Caco-2 (cell line): ENCODE results near the gene GALNT18. TPM values are rescaled to one million over a fixed set of nuclear protein-coding genes. Genes with fewer than 3 reads are reported as not detected.

Experiments
- BruUV-seq: library from RNA; stranded (reverse); fragments of 400-500 nt; replicated peaks from 2 replicates; lab custom pipeline; 2021; lab: Mats Ljungman, UMichigan
- CTCF ChIA-PET: fragments of 300-600 bp; sonication (Branson Sonifier 250); formaldehyde crosslinking; loops from one replicate; lab custom pipeline; 2022; ENCODE audit warnings: antibody characterized with exemption; lab: Charles Lee
- POLR2A ChIA-PET: fragments of 300-600 bp; sonication (Branson Sonifier 250); formaldehyde crosslinking; loops from one replicate; lab custom pipeline; 2022; ENCODE audit warnings: antibody characterized with exemption; lab: Charles Lee
- DNase-seq, 2 experiments: peaks; one replicate each; pipeline versions ENCODE4 v3.0.0 to v3.0.0-alpha.2; 2020 to 2022
- H3K27me3 ChIP-seq: replicated peaks from 2 replicates; pipeline ENCODE4 v1.6.0; 2011; ENCODE audit warnings: low read length; ENCODE audit not compliant: control insufficient read depth, insufficient read depth
- H3K36me3 ChIP-seq: 2 replicates; pipeline ENCODE4 v1.5.1; 2011; ENCODE audit warnings: low read length; ENCODE audit not compliant: control insufficient read depth, insufficient read depth
- H3K4me1 ChIP-seq: fragments of 250-450 bp; sonication (Bioruptor Pico); 2 replicates; pipeline ENCODE4 v1.5.1; 2020; ENCODE audit warnings: mild to moderate bottlenecking
- H3K4me3 ChIP-seq: 2 replicates; pipeline ENCODE4 v1.5.1; 2011; ENCODE audit warnings: low read depth, mild to moderate bottlenecking, control low read depth, low read length
- H3K9me3 ChIP-seq: fragments of 250-450 bp; sonication (Bioruptor Pico); 2 replicates; pipeline ENCODE4 v1.5.1; 2020; ENCODE audit warnings: mild to moderate bottlenecking, moderate library complexity
- H3K27ac Mint-ChIP-seq: one replicate; pipeline ENCODE4 v1.8.0; 2022; ENCODE audit warnings: mixed read lengths; ENCODE audit not compliant: unreplicated experiment
- H3K27me3 Mint-ChIP-seq: one replicate; pipeline ENCODE4 v1.8.0; 2022; ENCODE audit warnings: mixed read lengths; ENCODE audit not compliant: insufficient read depth, unreplicated experiment
- H3K36me3 Mint-ChIP-seq: one replicate; pipeline ENCODE4 v1.8.0; 2022; ENCODE audit warnings: mild to moderate bottlenecking, mixed read lengths; ENCODE audit not compliant: insufficient read depth, unreplicated experiment
- H3K4me1 Mint-ChIP-seq: one replicate; pipeline ENCODE4 v1.8.0; 2022; ENCODE audit warnings: low read depth, mixed read lengths; ENCODE audit not compliant: unreplicated experiment
- H3K4me3 Mint-ChIP-seq: one replicate; pipeline ENCODE4 v1.8.0; 2022; ENCODE audit warnings: mild to moderate bottlenecking, moderate library complexity, mixed read lengths; ENCODE audit not compliant: unreplicated experiment
- H3K9me3 Mint-ChIP-seq: one replicate; pipeline ENCODE4 v1.8.0; 2022; ENCODE audit warnings: mixed read lengths; ENCODE audit not compliant: unreplicated experiment
- CTCF ChIP-seq, 2 experiments: fragments of 200-600 bp in 1 of 2; IDR thresholded peaks; 1 replicate in 1 of 2; 2 replicates in 1 of 2; pipeline versions ENCODE4 v1.5.1 to v1.8.0; 2011 to 2022; ENCODE audit warnings: antibody characterized with exemption in 1 of 2, control low read depth in 1 of 2, inconsistent platforms in 1 of 2, low read depth in 1 of 2, low read length in 1 of 2, mild to moderate bottlenecking in 1 of 2, moderate library complexity in 1 of 2; ENCODE audit not compliant: insufficient read depth in 1 of 2, severe bottlenecking in 1 of 2, unreplicated experiment in 1 of 2
- intact Hi-C: fragments of 100-400 bp; cut with micrococcal nuclease; formaldehyde crosslinking; loops from one replicate; pipeline ENCODE4 v1.10.0; 2022; ENCODE audit not compliant: unreplicated experiment
- microRNA-seq: library from miRNA; unstranded; fragments of <30 nt; microRNA quantifications from one replicate; pipeline ENCODE4 v1.2.0, GENCODE V29; 2022
- total RNA-seq: library from RNA; stranded (reverse); gene quantifications from 2 replicates; pipeline ENCODE4 v1.2.3, GENCODE V29; 2022

The GALNT18 gene
- total RNA-seq, 1 experiment from 2014 or later: 0.43 TPM

- intact Hi-C loops: no loop called here
- DNase-seq: no peak
- no peaks in the 10 kb centered on the region; the same call in none of the 2 replicates for H3K27me3 ChIP-seq
These were observed 391.7 kb downstream of the GALNT18 start for GRCh38 chr11:11230087-11230486.

GRCh38 chr11:11229647-11230046 is 392.2 kb downstream of the GALNT18 start:
- POLR2A ChIA-PET: no interaction called here
- peaks cover 15% of the 10 kb centered on the region for H3K27me3 Mint-ChIP-seq
- H3K4me3 Mint-ChIP-seq: no peak overlapping the region
- intact Hi-C loops: no loop called here
- no peak overlapping the region for H3K27ac Mint-ChIP-seq
- H3K9me3 Mint-ChIP-seq: no peaks in the 10 kb centered on the region
- Histone ChIP-seq H3K4me1 (no peaks in the 10 kb centered on the region), H3K9me3 (no peaks in the 10 kb centered on the region), H3K36me3 (no peaks in the 10 kb centered on the region), H3K4me3 (no peak overlapping the region), H3K27me3 (no peaks in the 10 kb centered on the region; the same call in none of the 2 replicates)
- no peak for DNase-seq
- no peaks in the 10 kb centered on the region for H3K36me3 Mint-ChIP-seq
- TF ChIP-seq CTCF (IDR thresholded peaks at IDR 0.05; ENCODE audit: insufficient read depth in 1 of 2, low read depth in 1 of 2, low read length in 1 of 2, severe bottlenecking in 1 of 2, unreplicated experiment in 1 of 2): no peak
- BruUV-seq: no TSS peak
- no peaks in the 10 kb centered on the region for H3K4me1 Mint-ChIP-seq
- CTCF ChIA-PET: no interaction called here

More at GRCh38 chr11:11230087-11230486, 391.7 kb downstream of the GALNT18 start:
- no peaks in the 10 kb centered on the region for H3K4me1 Mint-ChIP-seq
- no peaks in the 10 kb centered on the region for H3K9me3 Mint-ChIP-seq
- CTCF ChIA-PET: no interaction called here
- H3K4me3 Mint-ChIP-seq: no peak overlapping the region
- H3K9me3 ChIP-seq: no peaks in the 10 kb centered on the region
- H3K27me3 Mint-ChIP-seq: peaks cover 16% of the 10 kb centered on the region
- H3K27ac Mint-ChIP-seq: no peak overlapping the region
- no peak overlapping the region for H3K4me3 ChIP-seq
- TF ChIP-seq CTCF (IDR thresholded peaks at IDR 0.05; ENCODE audit: insufficient read depth in 1 of 2, low read depth in 1 of 2, low read length in 1 of 2, severe bottlenecking in 1 of 2, unreplicated experiment in 1 of 2): no peak
- no peaks in the 10 kb centered on the region for H3K4me1 ChIP-seq
- no TSS peak for BruUV-seq
- H3K36me3 ChIP-seq: no peaks in the 10 kb centered on the region
- H3K36me3 Mint-ChIP-seq: no peaks in the 10 kb centered on the region
- POLR2A ChIA-PET: no interaction called here

- no peaks in the 10 kb centered on the region for H3K9me3 ChIP-seq
- intact Hi-C loops: no loop called here
- no peak for TF ChIP-seq CTCF (IDR thresholded peaks at IDR 0.05; ENCODE audit: insufficient read depth in 1 of 2, low read depth in 1 of 2, low read length in 1 of 2, severe bottlenecking in 1 of 2, unreplicated experiment in 1 of 2)
- BruUV-seq: no TSS peak
- H3K4me1 ChIP-seq: no peaks in the 10 kb centered on the region
- no peaks in the 10 kb centered on the region; the same call in none of the 2 replicates for H3K27me3 ChIP-seq
- CTCF ChIA-PET: interaction anchor here (0.6 kb wide), 1 partner anchor 174 kb away, joined by 5 read pairs; no protein-coding TSS in a partner anchor
- no peaks in the 10 kb centered on the region for H3K9me3 Mint-ChIP-seq
- H3K4me3 Mint-ChIP-seq: no peak overlapping the region
- no peak overlapping the region for H3K27ac Mint-ChIP-seq
- peaks cover 9% of the 10 kb centered on the region for H3K27me3 Mint-ChIP-seq
- H3K4me1 Mint-ChIP-seq: no peaks in the 10 kb centered on the region
- no peak overlapping the region for H3K4me3 ChIP-seq
- POLR2A ChIA-PET: no interaction called here
- no peak for DNase-seq
- no peaks in the 10 kb centered on the region for H3K36me3 Mint-ChIP-seq
- H3K36me3 ChIP-seq: no peaks in the 10 kb centered on the region
These were observed 394.3 kb downstream of the GALNT18 start for GRCh38 chr11:11227296-11228085.

Small RNA genes within 50 kb of the gene (microRNA-seq; reads per million reads assigned to microRNA genes)
- gene MIR4299: not detected

Other genes with a start within 250 kb of the GALNT18 start
- 50.4 and 52.8 TPM in 2 replicates for gene USP47, start 220.0 kb upstream of the GALNT18 start, total RNA-seq